Measurements from ENCODE around the gene TJP3.

The TJP3 gene

DNA sequence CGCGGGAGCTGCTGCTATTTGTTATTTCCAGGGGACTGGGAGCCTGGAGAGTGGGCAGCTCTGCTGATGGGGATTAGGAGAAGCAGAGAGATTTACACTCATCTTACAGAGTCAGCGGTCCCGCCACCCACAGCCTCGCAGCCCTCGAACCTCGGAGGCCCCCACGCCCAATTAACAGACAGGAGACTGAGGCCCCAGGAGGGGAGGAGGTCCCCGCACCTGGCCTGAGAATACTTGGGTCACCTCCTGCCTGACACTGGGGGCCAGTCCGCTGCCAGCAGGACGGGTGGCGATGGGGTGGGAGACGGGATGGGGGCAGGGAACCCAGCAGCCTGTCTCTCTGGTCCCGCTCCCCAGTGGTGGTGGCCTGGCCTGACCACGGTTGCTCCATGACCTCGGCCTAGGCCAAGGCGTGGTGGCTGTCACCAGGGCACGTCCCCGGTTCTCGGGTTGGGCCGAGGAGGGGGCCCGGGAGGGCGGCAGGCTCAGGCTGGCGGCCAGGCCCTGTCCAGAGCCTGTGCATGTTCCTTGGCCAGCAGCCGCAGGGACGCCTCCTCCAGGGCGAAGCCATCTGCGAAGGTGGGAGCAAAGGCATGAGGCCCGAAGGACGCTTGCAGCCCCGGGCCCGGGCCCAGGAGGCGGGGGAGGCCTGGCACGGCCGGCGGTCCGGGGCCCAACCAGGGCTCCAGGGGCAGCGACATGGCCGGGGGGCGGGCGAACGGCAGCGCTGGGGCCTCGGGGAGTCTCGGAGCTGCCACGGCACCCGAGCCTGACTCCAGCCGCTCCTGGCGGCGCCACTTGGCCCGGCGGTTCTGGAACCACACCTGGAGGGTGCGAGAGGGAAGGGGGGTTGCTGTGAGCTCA, 62.2 kb downstream of the TJP3 start:
- DNase-seq, result no peak

DNA sequence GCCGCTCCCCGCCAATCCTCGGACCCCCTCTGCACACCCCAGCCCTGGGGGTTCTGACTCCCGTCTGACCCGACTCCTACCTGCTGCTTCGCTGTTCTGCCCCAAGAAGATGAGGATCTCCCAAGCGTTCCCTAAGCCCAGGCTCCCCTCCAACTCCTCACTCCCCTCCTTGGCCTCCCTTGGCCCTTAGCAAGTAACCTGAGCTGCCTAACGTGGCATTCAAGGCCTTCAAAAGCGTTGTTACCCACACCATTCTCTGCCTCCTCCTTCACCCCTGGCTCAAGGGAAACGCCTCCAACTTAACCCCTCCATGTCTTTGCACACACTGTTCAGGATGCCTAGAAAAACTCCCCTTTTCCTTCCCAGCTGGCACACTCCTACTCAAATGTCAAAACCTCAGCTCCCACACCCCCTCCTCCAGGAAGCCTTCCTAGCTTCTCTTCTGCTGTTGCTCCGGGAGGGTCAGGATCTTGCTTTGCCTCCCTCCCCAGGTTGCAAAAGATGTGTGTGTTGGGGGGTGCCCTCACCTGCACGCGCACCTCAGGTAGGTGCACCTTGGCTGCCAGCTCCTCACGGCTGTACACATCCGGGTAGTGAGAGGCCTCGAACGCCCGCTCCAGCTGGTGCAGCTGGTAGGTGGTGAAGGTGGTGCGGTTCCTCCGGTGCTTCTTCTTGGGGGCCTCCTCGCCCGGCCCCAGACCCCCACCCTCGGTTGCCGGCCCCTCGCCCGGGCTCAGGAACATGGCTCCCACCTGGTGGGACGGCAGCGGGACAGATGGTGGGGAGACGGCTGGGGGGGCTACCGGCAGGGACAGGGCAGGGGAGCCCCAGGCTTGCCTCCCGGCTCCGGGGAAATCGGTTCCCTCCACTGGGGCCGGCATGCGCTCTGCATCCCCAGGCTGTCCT, 63.1 kb downstream of the TJP3 start:
- DNase-seq, result no peak

DNA sequence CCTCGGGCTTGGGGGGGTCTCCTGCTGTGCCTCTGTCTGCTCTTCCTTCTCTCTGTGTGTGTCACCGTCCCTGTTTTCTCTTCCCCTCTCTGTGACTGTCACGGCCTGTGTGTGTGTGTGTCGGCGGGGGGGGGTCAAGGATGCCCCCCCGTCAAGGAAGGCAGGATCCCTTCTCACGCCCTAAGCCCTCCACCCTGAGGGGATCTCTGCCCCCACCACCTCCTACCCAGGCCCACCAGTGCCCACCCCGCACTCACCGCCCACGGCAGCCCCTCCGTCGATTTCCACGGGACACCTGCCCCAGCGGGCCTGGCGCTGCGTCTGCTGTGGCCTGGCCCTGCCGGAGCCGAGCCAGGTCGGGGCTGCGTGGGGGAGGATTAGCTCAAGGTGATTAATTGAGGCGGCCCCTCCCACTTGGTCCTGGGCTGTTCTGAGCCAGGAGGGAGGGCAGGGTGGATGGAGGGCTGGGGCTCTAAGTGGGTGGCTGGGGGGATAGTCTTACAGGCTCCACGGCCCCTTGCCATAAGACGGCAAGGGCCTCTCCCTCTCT, 63.8 kb downstream of the TJP3 start, which contains the start of gene RAX2:
Gene RAX2 (minus strand): TSS at position 323 of the 550 bp plus-strand sequence. CDS start 486 bp downstream, outside the sequence.
- DNase-seq, result no peak

DNA sequence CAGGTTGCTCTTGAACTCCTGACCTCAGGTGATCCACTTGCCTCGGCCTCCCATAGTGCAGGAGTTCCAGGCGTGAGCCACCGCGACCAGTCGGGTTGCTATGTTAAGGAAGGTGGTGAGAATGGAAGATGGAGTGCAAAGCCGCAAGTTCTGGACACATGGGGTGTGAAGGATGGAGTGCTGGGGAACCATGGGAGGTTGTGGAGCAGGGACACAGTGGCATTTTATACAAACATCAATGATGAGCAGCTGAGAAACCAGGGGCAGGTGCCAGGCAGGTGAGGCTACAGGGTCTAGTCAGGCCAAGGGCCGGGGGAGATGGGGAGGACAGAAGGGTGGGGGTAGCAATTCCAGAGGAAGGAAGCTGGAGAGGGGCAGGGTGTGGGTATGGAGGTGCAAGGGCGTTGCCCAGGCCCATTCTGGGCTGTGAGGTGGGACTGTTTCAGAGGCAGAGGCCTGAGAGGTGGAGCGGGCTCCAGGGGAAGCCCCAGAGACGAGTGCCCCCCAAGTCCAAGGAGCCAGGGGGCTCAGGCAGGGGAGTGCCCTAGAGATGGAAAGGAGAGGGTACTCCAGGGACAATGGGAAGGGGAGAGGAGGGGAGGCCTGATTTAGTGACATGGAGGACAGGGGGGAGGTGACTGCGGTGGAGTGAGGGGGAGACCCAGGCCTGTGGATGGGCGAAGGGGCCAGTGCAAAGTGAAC, 65.8 kb downstream of the TJP3 start:
- DNase-seq, result no peak

DNA sequence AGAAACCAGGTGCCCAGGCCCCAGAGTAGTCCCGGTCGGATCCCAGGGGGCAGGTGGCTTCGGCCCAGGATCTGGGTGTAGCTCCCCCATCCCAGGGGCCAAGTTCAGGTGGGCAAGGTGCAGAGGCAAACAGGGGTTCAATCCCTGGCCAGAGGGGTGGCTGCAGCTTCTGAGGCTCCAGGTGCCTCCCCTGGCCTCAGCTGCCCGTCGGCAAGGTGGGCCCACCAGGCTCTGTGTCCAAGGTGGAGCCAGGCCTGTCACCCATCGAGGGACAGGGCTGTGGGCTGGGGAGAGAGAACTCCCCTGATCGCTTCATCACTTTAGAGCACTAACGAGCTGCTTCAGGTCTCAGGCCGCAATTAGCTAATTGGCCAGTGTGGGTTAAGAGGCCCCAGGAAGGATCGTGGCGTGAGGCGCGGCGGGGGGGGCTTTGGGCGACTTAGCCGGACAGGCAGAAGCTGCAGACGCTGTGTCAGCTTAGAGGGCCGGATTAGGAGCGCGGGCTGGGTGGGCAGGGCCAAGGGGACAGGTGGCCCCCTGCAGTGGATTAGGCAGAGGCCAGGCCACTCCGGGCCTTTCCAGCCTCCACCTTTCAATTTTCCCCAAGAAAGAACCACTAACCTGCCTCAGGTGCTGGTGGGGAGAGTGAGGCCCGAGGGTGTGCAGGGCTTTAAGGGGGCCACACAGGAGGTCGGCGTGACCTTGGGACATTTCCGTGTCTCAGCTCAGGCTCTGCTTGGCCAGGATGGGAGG, 66.6 kb downstream of the TJP3 start:
- no peak for DNase-seq

DNA sequence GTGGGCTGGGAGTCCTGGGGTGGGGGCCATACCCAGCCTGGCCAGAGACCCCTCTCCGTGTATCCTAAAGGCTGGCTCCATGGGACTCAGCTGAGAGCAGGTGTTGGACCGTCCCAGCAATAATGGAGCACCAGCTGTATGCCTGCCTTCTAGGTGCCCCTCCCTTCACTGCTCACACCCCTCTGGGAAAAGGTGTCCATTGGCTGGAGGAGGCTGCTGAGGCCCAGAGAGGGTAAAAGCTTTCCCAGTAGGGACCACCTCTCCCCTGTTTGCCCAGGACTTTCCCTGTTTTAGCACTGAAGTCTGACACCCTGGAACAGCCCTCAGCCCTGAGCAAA, 67.2 kb downstream of the TJP3 start:
- no peak for DNase-seq

DNA sequence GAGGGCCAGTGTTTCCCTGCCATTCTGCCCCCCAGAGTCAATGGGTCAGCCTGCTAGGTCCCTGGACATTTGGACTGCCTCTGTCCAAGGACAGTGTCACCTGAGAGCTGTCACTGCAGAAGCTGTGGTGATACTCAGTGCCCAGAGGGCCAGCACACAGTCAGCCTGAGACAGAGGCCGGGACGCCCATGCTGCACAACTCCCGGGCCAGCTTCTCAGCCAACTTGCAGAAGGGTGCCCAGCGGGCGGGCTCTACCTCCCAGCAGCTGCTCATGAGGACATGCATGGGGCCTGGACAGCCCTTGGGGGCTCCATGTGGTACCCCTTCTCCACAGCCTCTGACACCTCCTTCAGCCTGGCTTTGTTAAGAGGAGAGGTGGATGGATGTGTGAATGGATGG, 67.6 kb downstream of the TJP3 start:
- DNase-seq, result no peak

DNA sequence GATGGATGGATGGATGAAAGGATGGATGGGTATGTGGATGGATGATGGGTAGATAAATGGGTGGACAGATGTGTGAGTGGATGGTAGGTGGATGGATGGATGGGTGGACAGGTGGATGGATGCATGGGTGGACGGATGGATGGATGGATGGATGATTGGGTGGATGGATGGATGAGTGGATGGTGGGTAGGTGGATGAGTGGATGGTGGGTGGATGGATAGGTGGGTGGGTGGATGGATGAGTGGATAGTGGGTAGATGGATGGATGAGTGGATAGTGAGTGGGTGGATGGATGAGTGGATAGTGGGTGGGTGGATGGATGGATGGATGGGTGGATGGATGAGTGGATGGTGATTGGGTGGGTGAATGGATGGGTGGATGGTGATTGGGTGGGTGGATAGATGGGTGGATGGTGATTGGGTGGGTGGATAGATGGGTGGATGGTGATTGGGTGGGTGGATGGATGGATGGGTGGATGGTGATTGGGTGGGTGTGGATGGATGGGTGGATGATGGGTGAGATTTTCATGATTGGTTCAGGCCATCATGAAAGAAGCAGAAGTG, 68.4 kb downstream of the TJP3 start:
- no peak for DNase-seq

DNA sequence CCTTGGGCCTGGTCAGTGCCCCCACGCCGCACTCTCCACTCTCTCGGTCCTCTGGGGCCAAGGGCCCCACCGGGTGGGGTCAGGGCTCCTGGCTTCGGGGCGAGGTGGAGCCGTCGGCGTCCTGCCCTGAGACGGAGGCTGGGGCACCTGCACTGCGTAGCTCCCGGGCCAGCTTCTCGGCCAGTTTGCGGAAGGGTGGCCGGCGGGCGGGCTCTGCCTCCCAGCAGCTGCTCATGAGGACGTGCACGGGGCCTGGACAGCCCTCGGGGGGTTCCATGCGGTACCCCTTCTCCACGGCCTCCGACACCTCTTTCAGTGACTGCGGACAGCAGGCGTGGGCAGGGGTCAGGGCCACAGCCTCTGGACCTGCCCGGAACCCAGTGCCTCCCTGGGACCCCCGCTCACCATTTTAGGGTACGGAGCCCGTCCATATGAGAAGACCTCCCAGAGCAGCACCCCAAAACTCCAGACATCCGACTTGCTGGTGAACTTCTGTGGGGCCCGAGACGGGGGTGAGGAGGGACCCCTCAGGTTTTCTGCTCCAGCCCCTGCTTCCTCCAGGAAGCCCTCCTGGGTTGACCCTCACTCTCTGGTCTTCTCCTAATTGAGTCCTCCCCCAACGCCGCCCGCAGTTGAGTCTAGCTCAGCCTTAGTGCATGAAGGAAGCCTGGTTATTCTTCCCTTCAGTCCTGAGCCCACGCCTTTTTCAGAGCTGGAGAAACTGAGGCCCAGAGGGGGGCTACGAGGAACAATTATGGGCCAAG, 70.1 kb downstream of the TJP3 start:
- no peak for DNase-seq

DNA sequence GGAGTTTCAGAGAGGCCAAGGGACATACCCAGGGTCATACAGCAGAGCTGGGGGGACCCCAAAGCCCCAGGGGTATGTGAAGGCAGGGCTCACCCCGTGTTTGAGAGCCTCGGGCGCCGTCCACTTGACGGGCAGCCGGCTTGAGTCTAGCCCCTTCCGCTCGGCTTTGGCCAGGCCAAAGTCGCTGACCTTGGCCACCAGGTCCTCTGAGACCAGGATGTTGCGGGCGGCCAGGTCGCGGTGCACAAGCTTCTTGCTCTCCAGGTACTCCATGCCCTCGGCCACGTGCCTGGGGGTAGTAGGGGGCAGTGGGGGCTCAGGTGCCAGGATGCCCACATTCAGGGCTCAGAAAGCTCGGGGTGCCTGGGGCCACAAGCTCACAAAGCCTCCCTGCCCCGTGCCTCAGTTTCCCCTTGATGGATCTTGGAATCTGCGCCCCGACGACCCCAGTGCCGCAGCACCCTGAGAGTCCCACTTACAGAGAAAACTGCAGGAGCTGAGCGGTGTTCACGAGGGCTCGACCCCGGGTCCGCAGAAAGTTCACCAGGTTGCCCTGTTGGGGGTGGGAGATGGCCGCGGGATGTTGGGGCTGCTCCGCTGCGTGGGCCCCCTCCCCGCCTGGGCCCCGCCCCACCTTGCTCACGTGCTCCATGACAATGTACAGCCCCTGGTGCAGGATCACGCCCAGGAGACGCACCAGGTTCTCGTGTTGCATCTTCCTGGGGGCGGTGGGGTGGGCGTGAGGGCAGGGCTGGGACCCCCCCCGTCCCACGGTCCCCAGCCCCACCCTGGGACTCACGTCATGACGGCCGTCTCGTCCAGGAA, 70.9 kb downstream of the TJP3 start:
- no peak for DNase-seq

DNA sequence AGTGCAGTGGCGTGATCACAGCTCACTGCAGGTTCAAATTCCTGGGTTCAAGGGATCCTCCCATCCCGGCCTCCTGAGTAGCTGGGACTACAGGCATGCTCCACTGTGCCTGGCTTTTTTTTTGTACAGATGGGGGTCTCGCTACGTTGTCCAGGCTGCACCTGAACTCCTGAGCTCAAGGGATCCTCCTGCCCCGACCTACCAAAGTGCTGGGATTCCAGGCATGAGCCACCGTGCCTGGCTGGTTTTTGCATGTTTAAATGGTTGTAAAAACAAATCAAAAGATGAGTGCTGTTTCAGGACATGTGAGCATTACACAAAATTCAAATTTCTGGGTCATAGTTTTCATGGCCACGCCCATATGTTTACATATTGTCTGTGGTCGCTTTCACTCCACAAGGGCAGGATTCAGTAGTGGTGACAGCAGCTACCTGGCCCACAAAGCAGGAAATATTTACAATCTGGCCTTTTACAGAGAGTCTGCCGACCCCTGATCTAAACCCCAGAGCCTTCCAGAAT, 72.7 kb downstream of the TJP3 start:
- no peak for DNase-seq

DNA sequence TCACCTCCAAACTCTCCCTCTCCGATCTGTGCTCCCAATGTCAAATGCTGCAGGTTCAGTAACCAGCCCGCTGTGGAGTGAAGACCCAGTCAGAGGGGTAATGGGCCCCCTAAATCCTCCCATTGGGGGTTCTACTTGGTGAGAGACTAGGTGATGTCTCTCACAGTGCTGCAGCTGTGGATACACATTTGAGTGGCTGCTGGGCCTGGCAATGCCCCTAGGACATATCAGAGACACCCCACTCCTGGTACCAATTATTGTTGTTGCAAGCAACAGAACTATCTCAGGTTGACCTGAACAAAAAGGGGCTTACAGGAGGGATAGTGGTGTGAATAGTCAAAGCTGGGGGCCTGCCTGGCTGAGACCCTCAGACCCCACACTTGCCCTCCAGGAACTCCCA, 73.4 kb downstream of the TJP3 start:
- no peak for DNase-seq

DNA sequence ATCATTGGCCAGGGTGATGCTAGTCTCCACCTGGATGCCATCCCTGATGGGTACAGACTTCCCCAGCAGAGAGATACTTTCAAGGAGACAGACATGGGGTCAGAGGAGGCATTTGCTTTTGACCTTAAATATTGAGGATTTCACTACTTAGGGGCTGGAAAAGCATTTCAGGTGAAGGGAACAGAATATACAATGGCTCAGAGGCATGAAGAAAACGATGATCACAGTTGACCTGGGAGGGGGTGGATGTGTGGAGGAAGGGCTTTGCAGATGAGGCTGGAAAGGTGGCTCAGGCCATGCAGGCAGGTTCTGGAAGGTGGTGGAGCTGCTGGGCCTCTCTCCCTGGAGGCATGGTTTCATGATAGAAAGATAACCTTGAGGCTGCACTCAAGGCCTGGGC, 74.1 kb downstream of the TJP3 start:
- DNase-seq, result no peak

DNA sequence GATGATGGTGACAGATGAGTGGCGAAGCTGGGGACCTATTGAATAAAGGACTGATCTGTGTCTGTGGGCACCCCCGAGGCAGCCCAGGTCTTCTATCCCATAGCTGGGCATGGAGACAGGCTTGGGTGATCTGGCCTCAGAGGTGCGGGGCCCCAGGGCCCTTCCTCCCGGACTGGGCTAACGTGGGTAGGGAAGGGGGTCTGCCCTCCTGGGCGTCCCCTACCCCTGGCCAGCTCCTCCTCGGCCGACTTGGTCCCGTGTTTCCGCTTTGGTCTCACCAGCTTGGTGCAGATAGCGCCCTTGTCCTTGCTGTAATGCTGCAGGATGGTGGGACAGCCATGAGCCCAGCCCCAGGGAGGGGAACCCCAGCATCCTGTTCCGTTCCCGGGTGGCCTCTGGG, 74.7 kb downstream of the TJP3 start:
- no peak for DNase-seq

DNA sequence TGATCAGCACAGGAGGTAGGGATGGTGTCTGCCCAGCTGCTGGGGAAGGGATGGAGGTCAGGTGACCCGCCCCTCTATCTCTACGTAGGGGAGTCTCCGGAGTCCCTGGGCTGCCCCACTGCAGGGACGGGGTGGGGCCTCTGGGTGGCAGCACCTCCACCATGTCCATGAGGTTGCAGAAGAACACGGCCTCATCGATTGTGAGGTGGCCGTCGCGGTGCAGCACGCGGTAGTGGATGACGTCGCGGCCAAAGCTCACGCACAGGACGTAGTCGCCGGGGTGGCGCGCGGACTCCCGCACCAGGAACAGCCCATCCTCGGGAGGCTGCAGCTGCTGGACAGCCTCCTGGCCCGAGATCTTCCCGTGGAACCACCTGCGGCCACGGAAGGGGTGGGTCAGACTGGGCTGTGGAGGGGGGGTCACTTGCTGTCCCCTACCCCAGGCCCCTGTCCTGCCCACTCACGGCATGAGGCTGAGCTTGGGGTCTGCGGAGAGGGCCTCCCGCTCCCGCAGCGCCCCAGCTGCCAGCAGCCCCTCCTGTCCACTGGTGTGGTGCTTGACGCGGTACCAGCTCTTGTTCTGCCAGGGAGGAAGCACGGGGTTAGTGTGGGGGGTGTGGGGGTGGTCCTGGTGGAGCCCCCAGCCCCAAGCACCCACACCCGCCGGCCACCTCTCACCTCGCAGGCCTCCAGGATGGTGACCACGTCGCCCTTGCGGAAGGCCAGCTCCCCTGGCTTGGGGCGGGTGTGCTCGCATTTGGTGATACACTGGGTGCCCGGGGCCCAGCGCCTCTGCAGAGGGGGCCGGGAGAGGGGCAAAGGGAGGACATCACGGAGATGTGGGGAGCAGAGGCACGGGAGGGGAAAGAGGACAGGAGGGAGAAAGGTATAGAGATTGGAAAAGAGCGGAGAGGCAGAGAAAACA, 75.7 kb downstream of the TJP3 start:
- DNase-seq, result no peak

DNA sequence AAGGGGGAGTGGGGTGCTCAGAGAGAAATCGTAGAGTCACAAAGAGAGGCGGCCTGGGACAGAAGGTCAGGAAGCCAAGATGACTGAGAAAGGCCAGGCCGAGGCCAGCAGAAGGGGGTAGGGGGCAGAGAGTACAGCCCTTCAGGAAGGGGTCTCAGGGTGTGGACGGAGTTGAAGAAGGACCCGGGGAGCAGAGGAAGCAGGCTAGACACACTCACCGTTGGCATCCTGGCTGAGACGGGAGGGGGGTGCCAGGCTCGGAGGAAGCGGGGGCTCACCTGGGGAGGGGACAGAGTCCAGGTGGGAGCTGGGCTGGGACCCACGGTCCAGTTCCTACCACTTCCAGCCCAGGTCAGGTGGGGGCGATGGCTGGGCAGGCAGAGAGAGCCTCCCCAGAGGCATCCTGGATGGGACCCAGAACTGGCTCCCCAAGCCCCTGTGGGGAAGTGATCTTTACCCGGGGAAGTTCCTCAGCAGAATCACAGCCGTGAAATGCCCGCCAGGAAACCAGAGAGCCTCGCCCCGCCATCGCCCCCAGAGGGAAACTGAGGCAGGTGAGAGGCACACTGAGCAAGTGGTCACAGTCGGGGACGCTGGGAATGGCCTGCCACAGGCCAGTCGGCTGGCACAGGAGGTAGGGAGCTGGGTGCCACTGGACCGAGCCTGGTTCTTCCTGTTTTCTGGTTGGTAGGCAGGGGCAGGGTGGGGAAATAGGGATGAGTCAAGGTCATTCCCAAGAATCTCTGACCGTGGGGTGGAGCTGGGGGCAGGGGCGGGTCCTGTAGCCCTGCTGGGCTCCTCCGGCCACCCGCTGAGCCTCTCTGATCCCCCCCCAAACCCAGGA, 76.6 kb downstream of the TJP3 start:
- DNase-seq, result no peak

DNA sequence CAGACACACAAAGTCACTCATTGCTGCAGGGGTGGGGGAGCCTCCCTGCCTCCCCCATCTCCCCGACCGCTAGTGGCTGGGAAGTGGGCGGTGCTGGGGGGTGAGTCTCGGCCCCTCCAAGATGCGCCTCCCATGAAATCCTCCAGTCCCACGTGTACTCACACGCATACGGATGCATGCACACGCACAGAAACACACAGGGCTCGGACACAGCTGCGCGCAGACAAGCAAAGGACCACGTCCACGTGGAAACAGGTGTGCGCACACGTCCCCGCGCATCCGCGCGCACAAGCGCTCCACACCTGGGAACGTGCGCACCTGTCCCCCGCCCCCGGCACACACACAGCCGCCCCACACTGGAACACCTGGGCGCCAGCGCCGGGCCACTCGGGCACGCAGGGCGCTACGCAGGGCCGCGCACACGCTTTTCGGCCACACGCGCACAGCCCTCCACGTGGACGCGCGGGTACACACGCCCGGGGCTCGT, 77.3 kb downstream of the TJP3 start:
- DNase-seq, result no peak

Data from NCI-H2171 (cell line).